ENCODE data around the gene RTKN2. TPM values are rescaled to one million over a fixed set of nuclear protein-coding genes. Genes with fewer than 3 reads are reported as not detected.
A peak's percentile ranks its signal among the peaks of the same experiment; 100 is the strongest.

Gene RTKN2
- total and polyA plus RNA-seq, 4 donors: 0.05 to 0.93 (median 0.17) TPM; not detected in 1

DNA sequence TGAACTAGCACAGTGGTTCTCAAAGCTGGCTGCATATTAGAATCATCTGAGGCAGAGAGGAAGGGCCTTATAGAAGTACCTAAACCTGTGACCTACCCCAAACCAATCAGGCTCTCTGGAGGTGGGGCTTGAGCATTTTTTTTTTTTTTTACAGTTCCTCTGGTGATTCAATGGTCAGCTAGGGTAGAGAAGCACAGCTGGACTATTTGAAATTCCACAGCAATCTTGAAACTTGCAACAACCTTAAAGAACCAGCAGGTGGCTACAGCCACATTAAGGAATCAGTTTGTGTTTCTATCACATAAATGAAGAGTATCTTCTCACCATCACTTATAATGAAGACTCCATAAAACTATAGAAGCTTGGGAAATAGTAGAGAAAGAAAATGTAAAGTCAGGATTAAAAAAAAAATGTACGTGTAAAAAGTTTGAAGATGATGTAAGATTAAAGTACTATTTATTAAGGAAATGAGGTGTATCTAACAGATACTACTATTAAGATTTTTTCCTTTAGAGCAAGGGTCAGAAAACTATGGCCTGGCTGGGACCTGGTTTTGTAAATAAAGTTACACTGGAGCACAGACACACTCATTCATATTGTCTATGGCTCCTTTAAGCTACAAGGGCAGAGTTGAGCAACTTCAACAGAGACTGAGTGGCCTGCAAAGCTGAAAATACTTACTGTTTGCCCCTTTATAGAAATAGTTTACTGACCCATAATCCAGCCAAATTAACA, 3.8 kb downstream of the RTKN2 start:
- Histone ChIP-seq H3K27me3 (ENCODE audit: control insufficient read depth in 4 of 4, insufficient read depth in 4 of 4, low read length in 3 of 4) (no peaks in the 10 kb centered on the region), H3K27ac (ENCODE audit: low read depth in 1 of 2, low read length in 2 of 2) (no peak overlapping the region), H3K9ac (ENCODE audit: low read depth in 1 of 2, low read length in 2 of 2) (no peak overlapping the region), H3K4me1 (ENCODE audit: control insufficient read depth in 4 of 4, insufficient read depth in 4 of 4, low read length in 3 of 4) (peaks cover 4 to 15% (median 9%) of the 10 kb centered on the region in 4 donors), H3K9me3 (ENCODE audit: control insufficient read depth in 4 of 4, low read length in 3 of 4) (no peaks in the 10 kb centered on the region), H3K36me3 (ENCODE audit: control insufficient read depth in 4 of 4, insufficient read depth in 3 of 4, low read depth in 1 of 4, low read length in 3 of 4) (no peaks in the 10 kb centered on the region), H3K4me3 (ENCODE audit: low read depth in 1 of 3, low read length in 3 of 3) (no peak overlapping the region)
- DNase-seq (ENCODE audit: low spot score): no peak
- 24% methylated on average over 1 of the region's 1 CpG for WGBS
- TF ChIP-seq, protein P1, sequence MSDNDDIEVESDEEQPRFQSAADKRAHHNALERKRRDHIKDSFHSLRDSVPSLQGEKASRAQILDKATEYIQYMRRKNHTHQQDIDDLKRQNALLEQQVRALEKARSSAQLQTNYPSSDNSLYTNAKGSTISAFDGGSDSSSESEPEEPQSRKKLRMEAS (IDR thresholded peaks at IDR 0.05): no peak
- peak; percentile 52 for TF ChIP-seq CTCF (IDR thresholded peaks at IDR 0.05; ENCODE audit: low read depth, low read length, missing input control)
- no peak for TF ChIP-seq YY1 (IDR thresholded peaks at IDR 0.05)
- TF ChIP-seq FOXA1 (IDR thresholded peaks at IDR 0.05): no peak
- TF ChIP-seq, protein P2, sequence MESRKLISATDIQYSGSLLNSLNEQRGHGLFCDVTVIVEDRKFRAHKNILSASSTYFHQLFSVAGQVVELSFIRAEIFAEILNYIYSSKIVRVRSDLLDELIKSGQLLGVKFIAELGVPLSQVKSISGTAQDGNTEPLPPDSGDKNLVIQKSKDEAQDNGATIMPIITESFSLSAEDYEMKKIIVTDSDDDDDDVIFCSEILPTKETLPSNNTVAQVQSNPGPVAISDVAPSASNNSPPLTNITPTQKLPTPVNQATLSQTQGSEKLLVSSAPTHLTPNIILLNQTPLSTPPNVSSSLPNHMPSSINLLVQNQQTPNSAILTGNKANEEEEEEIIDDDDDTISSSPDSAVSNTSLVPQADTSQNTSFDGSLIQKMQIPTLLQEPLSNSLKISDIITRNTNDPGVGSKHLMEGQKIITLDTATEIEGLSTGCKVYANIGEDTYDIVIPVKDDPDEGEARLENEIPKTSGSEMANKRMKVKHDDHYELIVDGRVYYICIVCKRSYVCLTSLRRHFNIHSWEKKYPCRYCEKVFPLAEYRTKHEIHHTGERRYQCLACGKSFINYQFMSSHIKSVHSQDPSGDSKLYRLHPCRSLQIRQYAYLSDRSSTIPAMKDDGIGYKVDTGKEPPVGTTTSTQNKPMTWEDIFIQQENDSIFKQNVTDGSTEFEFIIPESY (IDR thresholded peaks at IDR 0.05): no peak
- no peak for TF ChIP-seq REST (IDR thresholded peaks at IDR 0.05)
- no peak for TF ChIP-seq HNF4A (conservative IDR thresholded peaks at IDR 0.05)
- TF ChIP-seq, protein P3, sequence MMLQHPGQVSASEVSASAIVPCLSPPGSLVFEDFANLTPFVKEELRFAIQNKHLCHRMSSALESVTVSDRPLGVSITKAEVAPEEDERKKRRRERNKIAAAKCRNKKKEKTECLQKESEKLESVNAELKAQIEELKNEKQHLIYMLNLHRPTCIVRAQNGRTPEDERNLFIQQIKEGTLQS (IDR thresholded peaks at IDR 0.05): no peak
- TF ChIP-seq RAD21 (IDR thresholded peaks at IDR 0.05): peak; percentile 48 to 69
- TF ChIP-seq FOXA2 (IDR thresholded peaks at IDR 0.05): no peak

DNA sequence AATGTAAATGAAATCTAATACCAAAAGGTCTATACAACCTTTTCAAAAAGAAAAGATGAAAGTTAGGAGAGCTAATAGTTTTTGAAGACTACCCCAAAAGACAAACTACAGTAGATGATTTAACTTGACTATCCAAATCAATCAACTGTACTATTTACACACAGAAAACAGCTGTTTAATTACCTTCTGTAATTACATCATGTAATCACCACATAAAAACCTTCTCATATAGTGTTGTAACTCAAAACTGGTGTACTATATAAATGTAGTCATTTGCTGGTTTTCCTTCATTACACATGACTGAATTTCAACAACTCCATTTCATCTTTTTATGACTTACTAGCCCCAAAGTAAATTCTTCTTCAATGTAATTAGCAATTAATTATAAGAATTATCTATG, 4.5 kb downstream of the RTKN2 start:
- peaks cover 4 to 13% (median 8%) of the 10 kb centered on the region in 4 donors for H3K4me1 ChIP-seq (ENCODE audit: control insufficient read depth in 4 of 4, insufficient read depth in 4 of 4, low read length in 3 of 4)
- H3K9me3 ChIP-seq (ENCODE audit: control insufficient read depth in 4 of 4, low read length in 3 of 4): no peaks in the 10 kb centered on the region
- no peaks in the 10 kb centered on the region for H3K27me3 ChIP-seq (ENCODE audit: control insufficient read depth in 4 of 4, insufficient read depth in 4 of 4, low read length in 3 of 4)
- H3K9ac ChIP-seq (ENCODE audit: low read depth in 1 of 2, low read length in 2 of 2): no peak overlapping the region
- H3K4me3 ChIP-seq (ENCODE audit: low read depth in 1 of 3, low read length in 3 of 3): no peak overlapping the region
- TF ChIP-seq GABPA (IDR thresholded peaks at IDR 0.05 in 1 of 2, conservative IDR thresholded peaks at IDR 0.05 in 1 of 2): no peak
- no peaks in the 10 kb centered on the region for H3K36me3 ChIP-seq (ENCODE audit: control insufficient read depth in 4 of 4, insufficient read depth in 3 of 4, low read depth in 1 of 4, low read length in 3 of 4)
- H3K27ac ChIP-seq (ENCODE audit: low read depth in 1 of 2, low read length in 2 of 2): no peak overlapping the region
- DNase-seq (ENCODE audit: low spot score): no peak

All from liver (tissue), 9 donors.